Omental fat pad (tissue), 4 donors: ENCODE measurements around the gene CSNK2A2. TPM values are rescaled to one million over a fixed set of nuclear protein-coding genes. Genes with fewer than 3 reads are reported as not detected.

Experiments used
- ATAC-seq: fragments of 150-250 bp; one replicate; pipeline ENCODE4 v1.9.1; 2016; ENCODE audit warnings: mild to moderate bottlenecking, moderate library complexity; ENCODE audit not compliant: low FRiP score
- DNase-seq: peaks from one replicate; pipeline ENCODE4 v3.0.0-alpha.2; 2019; ENCODE audit warnings: low spot score
- CTCF ChIP-seq, 3 donors: fragments of 450-650 bp; IDR thresholded peaks; one replicate each; pipeline ENCODE4 v1.5.1; 2016 to 2017; ENCODE audit warnings: antibody characterized with exemption in 3 of 3, mild to moderate bottlenecking in 3 of 3, moderate library complexity in 2 of 3
- total RNA-seq, 4 donors: library from RNA; depleted of rRNA; stranded (reverse); fragments of >200 nt; gene quantifications; one replicate each; pipeline ENCODE4 v1.1.0, GENCODE V29; 2016

Gene CSNK2A2
- total RNA-seq: 10 to 100 TPM; 34.4 to 48.8 (median 37.8) TPM

DNA sequence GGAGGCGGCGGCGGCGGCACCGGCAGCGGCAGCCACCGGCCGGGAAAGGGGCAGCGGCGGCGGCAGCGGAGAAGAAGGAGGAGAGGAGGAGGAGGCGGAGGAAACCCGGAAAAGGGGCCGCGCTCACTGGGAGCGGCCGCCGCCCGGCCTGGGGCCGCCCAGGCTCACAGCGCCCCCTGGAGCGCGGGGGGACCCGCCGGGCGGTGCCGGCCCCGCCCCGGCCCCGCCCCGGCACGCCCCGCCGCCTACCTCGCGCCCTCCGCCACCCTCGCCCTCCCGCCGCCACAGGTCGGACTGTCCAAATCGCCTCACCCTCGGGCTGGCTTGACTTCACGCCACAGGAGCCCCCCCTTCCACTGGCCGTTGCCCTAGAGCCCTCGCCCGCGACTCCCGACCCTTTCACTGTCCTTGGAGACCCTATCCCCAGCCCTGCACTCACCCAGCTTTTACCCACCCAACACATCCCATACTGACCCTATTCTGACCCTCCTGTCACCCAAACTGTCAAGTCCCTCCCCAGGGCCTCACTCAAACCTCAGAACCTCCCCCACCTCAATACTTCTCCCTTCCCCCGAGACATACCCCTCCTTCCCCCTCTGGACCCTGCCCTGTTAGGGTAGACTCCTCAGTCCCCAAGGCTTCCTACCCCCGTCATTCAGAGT lies at the start of gene CSNK2A2:
Gene CSNK2A2, minus strand, starts transcription at position 85 of the 662 bp plus-strand sequence. CDS start 370 bp downstream, outside the sequence.
- ATAC-seq (peak; percentile 95), DNase-seq (peak; percentile 29)
- TF ChIP-seq CTCF (IDR thresholded peaks at IDR 0.05): no peak

GRCh38 chr16:58243528-58244004 lies 45.7 kb upstream of the CSNK2A2 start:
- ATAC-seq (no peak), DNase-seq (no peak)
- TF ChIP-seq CTCF (IDR thresholded peaks at IDR 0.05): no peak

DNA sequence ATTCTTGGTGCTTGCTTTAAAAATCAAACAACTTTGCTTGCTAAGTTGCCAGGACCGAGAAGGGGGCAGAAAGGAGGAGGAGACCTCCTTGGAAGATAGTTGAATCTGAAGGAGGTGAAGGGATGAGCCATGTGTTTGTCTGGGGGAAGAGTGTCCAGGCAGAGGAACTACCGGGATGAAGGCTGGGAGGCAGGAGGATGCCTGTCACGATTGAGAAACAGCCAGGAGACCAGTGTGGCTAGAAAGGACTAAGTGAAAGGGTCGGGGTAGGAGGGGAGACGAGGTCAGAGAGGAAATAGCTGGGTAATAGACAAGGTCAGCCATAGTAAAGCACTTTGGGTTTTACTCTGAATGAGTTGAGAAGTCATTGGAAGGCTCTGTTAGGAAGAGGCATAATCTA lies 38.9 kb upstream of the CSNK2A2 start:
- DNase-seq: no peak
- no peak for TF ChIP-seq CTCF (IDR thresholded peaks at IDR 0.05)
- ATAC-seq: no peak

DNA sequence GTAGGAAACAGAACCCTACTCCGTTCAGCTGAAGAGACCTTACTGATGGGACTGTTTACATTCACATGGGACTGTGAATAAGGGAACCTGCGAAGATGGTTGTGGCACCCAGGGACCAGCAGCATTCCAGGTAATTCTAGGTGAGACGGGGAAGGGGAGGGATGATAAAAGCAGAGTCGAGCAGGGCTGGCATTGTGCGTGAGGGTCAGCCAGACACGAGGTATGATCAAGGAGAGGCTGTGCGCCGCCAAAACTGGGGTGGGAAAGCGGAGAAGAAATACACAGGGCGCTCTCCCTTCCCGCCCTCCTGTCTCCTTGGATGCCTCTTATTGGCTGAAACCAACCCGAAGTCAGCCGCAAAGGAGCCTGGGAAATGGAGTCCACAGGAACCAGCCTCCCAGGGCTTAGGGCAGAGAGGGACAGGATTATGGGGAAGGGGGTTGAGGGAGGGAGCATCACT lies 38.4 kb upstream of the CSNK2A2 start:
- DNase-seq (peak; percentile 57), ATAC-seq (peak; percentile 57)
- TF ChIP-seq CTCF (IDR thresholded peaks at IDR 0.05): no peak

DNA sequence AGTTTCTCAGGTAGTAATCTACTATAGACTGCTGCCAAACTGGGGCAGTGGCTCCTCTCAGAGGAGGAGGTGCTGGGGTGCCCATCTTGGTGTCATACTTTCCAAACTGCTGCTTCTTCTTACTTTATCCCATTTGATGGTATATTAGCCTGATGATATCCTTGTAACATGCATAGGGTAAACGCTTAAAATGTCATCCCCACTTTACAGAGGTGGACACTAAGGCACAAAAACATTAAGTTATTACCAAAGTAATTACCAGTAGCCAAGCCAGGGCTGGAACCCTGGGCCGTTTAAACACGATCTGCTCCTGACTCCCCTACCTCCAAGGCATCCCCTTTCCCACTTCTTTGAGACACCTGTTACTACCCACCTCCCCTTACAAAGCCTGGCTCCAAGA lies 37.8 kb upstream of the CSNK2A2 start:
- no peak for ATAC-seq
- no peak for TF ChIP-seq CTCF (IDR thresholded peaks at IDR 0.05)
- no peak for DNase-seq

- DNase-seq (no peak), ATAC-seq (no peak)
- TF ChIP-seq CTCF (IDR thresholded peaks at IDR 0.05): no peak
Observed at GRCh38 chr16:58234831-58235595, 37.1 kb upstream of the CSNK2A2 start.
